NCI-H2196 (cell line): ENCODE data around the gene HFM1.

ENCODE experiments used
- DNase-seq: peaks from one replicate; lab custom pipeline; 2025; ENCODE audit not compliant: unreplicated experiment; lab: John Stamatoyannopoulos, UW

HFM1 gene

GRCh38 chr1:91278754-91279153 lies 125.9 kb downstream of the HFM1 start:
- peak; percentile 26 for DNase-seq

- DNase-seq: no peak
Measured at GRCh38 chr1:91273875-91274274, 130.8 kb downstream of the HFM1 start.

- DNase-seq: no peak
Measured at GRCh38 chr1:91261655-91262054, 143.0 kb downstream of the HFM1 start.

GRCh38 chr1:91245435-91245834 lies 159.2 kb downstream of the HFM1 start:
- DNase-seq: no peak

GRCh38 chr1:91244737-91245136 lies 159.9 kb downstream of the HFM1 start:
- no peak for DNase-seq

- DNase-seq: no peak
Measured at GRCh38 chr1:91243171-91243570, 161.5 kb downstream of the HFM1 start.

- DNase-seq: no peak
Measured at GRCh38 chr1:91234181-91234580, 170.5 kb downstream of the HFM1 start.

- DNase-seq: no peak
Measured at GRCh38 chr1:91226741-91227140, 177.9 kb downstream of the HFM1 start.

GRCh38 chr1:91224878-91225277 lies 179.8 kb downstream of the HFM1 start:
- no peak for DNase-seq

- no peak for DNase-seq
Measured at GRCh38 chr1:91221017-91221416, 183.6 kb downstream of the HFM1 start.

- DNase-seq: no peak
Measured at GRCh38 chr1:91217911-91218310, 186.7 kb downstream of the HFM1 start.
